ENCODE measurements around the gene CLCN7. TPM values are rescaled to one million over a fixed set of nuclear protein-coding genes. Genes with fewer than 3 reads are reported as not detected.

Gene CLCN7
- total RNA-seq, 2 donors from 2014 or later = 19.4 to 31.7 TPM

DNA sequence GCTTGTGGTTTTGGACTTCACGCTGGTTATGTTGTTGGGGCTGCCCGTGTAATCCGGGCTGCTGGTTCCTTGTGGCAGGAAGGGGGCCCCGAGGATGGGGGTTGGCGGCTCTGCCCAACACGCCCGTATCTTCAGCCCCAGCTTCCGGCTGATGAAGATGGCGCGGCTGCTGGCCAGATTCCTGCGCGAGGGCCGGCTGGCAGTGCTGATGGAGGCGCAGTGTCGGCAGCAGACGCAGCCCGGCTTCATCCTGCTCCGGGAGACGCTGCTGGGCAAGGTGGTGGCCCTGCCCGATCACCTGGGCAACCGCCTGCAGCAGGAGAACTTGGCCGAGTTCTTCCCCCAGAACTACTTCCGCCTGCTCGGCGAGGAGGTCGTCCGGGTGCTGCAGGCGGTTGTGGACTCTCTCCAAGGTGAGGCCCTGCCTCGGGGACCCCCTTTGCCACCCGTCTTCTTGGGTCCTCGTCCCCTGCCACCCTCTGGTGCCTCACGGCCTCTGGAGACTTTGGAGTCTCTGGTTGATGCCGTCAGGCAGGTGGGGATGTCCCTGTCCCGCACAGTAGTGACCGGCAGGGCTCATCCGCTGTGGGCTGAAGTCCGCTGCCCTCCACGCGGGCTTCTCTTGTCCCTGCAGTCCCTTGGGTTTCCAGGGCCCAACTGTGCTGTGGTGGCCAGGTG is 20.5 kb upstream of the CLCN7 start:
- Histone ChIP-seq H3K27ac (peak overlapping the region; percentile 92 to 95), H3K4me1 (peaks cover 0 to 30% of the 10 kb centered on the region in 2 donors), H3K9me3 (no peaks in the 10 kb centered on the region), H3K36me3 (peaks cover 47% of the 10 kb centered on the region), H3K27me3 (no peaks in the 10 kb centered on the region), H3K4me3 (peak overlapping the region in 1 of 2 donors; percentile 5)
- TF ChIP-seq, protein P1, sequence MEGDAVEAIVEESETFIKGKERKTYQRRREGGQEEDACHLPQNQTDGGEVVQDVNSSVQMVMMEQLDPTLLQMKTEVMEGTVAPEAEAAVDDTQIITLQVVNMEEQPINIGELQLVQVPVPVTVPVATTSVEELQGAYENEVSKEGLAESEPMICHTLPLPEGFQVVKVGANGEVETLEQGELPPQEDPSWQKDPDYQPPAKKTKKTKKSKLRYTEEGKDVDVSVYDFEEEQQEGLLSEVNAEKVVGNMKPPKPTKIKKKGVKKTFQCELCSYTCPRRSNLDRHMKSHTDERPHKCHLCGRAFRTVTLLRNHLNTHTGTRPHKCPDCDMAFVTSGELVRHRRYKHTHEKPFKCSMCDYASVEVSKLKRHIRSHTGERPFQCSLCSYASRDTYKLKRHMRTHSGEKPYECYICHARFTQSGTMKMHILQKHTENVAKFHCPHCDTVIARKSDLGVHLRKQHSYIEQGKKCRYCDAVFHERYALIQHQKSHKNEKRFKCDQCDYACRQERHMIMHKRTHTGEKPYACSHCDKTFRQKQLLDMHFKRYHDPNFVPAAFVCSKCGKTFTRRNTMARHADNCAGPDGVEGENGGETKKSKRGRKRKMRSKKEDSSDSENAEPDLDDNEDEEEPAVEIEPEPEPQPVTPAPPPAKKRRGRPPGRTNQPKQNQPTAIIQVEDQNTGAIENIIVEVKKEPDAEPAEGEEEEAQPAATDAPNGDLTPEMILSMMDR (IDR thresholded peaks at IDR 0.05) = no peak
- no peak for DNase-seq (ENCODE audit: low spot score)

DNA sequence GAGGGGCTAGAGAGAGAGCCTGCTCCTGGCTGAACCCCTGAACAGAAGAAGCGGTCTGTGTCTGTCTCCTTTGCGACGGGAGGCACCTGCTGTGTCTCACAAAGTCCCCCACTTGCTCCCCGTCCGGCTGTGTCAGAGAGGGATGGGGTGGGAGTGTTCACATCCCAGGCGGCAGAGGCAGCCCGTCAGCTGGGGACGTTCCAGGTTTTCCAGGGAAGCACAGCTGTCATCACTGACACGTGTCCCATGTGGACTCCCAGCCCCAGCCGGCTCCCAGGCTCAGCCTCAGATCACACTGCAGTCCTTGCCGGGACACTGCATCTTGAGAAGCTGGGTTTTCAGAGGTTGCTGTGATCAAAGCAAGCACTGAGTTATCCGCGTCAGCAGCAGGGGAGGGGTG is 19.9 kb upstream of the CLCN7 start:
- H3K4me1 ChIP-seq = peaks cover 0 to 30% of the 10 kb centered on the region in 2 donors
- peak overlapping the region; percentile 92 to 95 for H3K27ac ChIP-seq
- no peaks in the 10 kb centered on the region for H3K9me3 ChIP-seq
- TF ChIP-seq, protein P1 (IDR thresholded peaks at IDR 0.05) = no peak
- H3K36me3 ChIP-seq = peaks cover 41% of the 10 kb centered on the region
- peak; percentile 68 for DNase-seq (ENCODE audit: low spot score)
- H3K27me3 ChIP-seq = no peaks in the 10 kb centered on the region
- H3K4me3 ChIP-seq = peak overlapping the region; percentile 76 to 80

DNA sequence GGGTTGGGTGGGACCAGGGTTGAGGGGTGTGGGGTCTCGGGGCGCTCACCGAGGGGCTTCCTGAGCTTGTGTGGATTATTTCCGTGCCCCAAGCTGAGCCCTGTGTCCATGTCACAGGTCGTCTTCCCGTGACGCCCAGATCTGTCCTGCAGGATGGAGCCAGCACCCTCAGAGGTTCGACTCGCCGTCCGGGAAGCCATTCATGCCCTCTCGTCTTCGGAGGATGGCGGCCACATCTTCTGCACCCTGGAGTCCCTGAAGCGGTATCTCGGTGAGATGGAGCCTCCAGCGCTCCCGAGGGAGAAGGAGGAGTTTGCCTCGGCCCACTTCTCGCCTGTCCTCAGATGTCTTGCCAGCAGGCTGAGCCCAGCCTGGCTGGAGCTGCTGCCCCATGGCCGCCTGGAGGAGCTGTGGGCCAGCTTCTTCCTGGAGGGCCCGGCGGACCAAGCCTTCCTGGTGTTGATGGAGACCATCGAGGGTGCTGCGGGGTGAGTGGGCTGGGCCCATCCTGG is 19.4 kb upstream of the CLCN7 start:
- TF ChIP-seq, protein P1 (IDR thresholded peaks at IDR 0.05) = peak in 1 of 2 donors; percentile 74
- peaks cover 0 to 30% of the 10 kb centered on the region in 2 donors for H3K4me1 ChIP-seq
- peak overlapping the region; percentile 92 to 95 for H3K27ac ChIP-seq
- H3K9me3 ChIP-seq = no peaks in the 10 kb centered on the region
- peak overlapping the region; percentile 76 to 80 for H3K4me3 ChIP-seq
- peaks cover 35% of the 10 kb centered on the region for H3K36me3 ChIP-seq
- no peaks in the 10 kb centered on the region for H3K27me3 ChIP-seq
- peak; percentile 66 for DNase-seq (ENCODE audit: low spot score)

DNA sequence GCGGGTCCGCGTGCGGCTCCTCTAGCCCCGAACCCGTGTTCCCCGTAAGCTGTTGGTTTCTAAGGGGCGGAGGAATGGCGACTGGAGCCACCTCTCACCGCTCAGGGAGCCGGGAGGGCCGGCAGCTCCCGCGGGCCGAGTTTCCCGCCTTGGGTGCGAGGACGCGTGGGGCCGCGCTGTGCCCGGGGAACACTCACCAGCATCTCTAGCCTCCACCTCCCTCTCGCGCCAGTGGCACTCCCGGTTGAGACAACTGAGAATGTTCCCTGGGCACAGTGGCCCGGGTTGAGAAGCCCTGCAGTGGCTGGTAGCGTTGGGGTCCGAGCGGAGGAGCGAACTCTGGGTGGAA is 18.9 kb upstream of the CLCN7 start:
- no peak for DNase-seq (ENCODE audit: low spot score)
- peaks cover 32% of the 10 kb centered on the region for H3K36me3 ChIP-seq
- H3K4me1 ChIP-seq = peaks cover 0 to 30% of the 10 kb centered on the region in 2 donors
- TF ChIP-seq, protein P1 (IDR thresholded peaks at IDR 0.05) = no peak
- H3K27ac ChIP-seq = peak overlapping the region; percentile 92 to 95
- H3K9me3 ChIP-seq = no peaks in the 10 kb centered on the region
- H3K4me3 ChIP-seq = peak overlapping the region; percentile 76 to 80
- H3K27me3 ChIP-seq = no peaks in the 10 kb centered on the region

DNA sequence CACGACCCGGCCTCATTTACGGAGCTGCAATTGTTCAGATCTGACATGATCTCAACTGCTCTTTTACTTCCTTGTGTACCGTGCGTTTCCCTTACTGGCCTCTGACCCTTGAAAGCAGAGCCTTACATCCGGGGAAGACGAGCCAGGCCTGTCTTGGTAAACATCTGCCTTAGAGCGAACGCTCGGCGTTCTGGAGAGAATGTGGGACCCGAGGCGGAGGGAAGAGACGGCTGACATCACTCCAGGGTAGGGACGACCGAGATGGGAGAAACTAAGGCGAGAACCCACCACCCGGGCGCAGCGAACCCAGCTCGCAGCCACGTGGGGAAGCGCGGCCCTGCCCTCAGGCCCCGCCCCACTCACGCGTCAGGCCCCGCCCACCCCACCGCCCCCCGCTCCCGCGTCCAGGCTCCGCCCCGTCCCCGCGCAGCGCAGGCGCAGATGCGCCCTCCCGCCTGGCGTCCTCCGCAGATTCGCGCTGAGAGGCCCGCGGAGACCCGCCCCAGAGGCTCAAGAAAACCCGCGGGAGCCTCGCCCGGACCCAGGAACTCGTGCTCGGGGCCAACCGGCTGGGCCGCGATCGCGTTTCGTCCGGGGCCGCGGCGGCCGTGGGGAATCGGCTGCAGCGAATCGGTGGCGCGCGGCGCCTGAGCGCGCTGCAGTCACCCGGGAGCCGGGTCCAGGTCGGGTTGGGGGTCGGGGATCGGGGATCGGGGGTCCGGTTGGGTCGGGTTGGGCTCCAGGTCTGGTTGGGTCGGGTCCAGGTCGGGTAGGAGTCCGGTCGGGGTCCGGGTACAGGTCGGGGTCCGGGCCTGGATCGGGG is 18.3 kb upstream of the CLCN7 start, which contains the start of gene TELO2:
Gene TELO2 (plus strand): TSS at position 438 of the 823 bp plus-strand sequence. CDS start 922 bp downstream, outside the sequence.
- Histone ChIP-seq H3K4me1 (peaks cover 0 to 30% of the 10 kb centered on the region in 2 donors), H3K4me3 (peak within 1 kb of the TSS; percentile 76 to 80), H3K27me3 (no peaks in the 10 kb centered on the region), H3K36me3 (peaks cover 26% of the 10 kb centered on the region), H3K9me3 (no peaks in the 10 kb centered on the region), H3K27ac (peak within 1 kb of the TSS; percentile 92 to 95)
- TF ChIP-seq, protein P1 (IDR thresholded peaks at IDR 0.05) = no peak
- peak; percentile 70 for DNase-seq (ENCODE audit: low spot score)
